Left ventricle myocardium inferior (tissue), 1 donor: Measurements from ENCODE around the gene SLFN11. TPM values are rescaled to one million over a fixed set of nuclear protein-coding genes. Genes with fewer than 3 reads are reported as not detected.

Experiments used
- DNase-seq: peaks from one replicate; pipeline ENCODE4 v3.0.0-alpha.2; 2020
- H3K27ac ChIP-seq: fragments of 200-600 bp; replicated peaks from 2 replicates; pipeline ENCODE4 v1.8.0; 2021
- H3K27me3 ChIP-seq: fragments of 200-600 bp; 2 replicates; pipeline ENCODE4 v1.8.0; 2021; ENCODE audit warnings: low read depth
- H3K36me3 ChIP-seq: fragments of 200-600 bp; 2 replicates; pipeline ENCODE4 v1.8.0; 2021
- H3K4me1 ChIP-seq: fragments of 200-600 bp; 2 replicates; pipeline ENCODE4 v1.8.0; 2021
- H3K4me3 ChIP-seq: fragments of 200-600 bp; 2 replicates; pipeline ENCODE4 v1.8.0; 2021; ENCODE audit warnings: mild to moderate bottlenecking, moderate library complexity
- H3K9me3 ChIP-seq: fragments of 200-600 bp; replicated peaks from 2 replicates; pipeline ENCODE4 v1.8.0; 2021
- intact Hi-C: fragments of 100-400 bp; cut with micrococcal nuclease; formaldehyde crosslinking; loops from one replicate; pipeline ENCODE4 v1.11.0; 2022
- total RNA-seq: library from RNA; stranded (reverse); fragmentation: NEBNext Ultra II Directional; extraction: Animal tissue kit (Norgen Biotek cat#: 25700); gene quantifications from one replicate; pipeline ENCODE4 v1.2.1, GENCODE V29; 2021
- TF ChIP-seq, protein P1 (sequence below): fragments of 200-600 bp; IDR thresholded peaks from 2 replicates; pipeline ENCODE4 v1.8.0; 2021; ENCODE audit warnings: antibody characterized with exemption, mild to moderate bottlenecking, borderline replicate concordance
- donor health status: DM: no; HTN: yes; CAD: no; lungs with severe emphysema.

SLFN11 gene
- total RNA-seq, 1 donor from 2014 or later = 15.1 TPM

DNA sequence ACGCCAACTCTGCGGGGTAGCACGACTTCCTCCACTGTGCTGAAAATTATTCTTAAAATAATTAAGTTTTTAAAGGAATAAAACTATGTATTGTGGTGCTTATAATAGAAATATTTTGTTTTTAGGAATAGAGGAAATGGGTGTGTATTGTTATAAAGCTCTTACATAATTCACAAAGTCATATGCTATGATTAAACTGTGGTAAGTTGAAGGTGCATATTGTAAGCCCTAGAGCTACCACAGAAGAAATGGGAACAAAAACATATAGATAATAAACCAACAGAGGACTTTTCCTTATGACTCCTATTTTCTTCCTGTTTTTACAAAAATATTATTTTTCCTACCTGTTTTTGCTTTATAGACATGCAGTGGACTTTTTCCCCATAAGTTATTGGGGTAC is 4.3 kb upstream of the SLFN11 start:
- no peak for DNase-seq
- H3K4me3 ChIP-seq = peak overlapping the region; percentile 10
- peak overlapping the region; percentile 98 for H3K27ac ChIP-seq
- peaks cover 44% of the 10 kb centered on the region for H3K4me1 ChIP-seq
- TF ChIP-seq, protein P1, sequence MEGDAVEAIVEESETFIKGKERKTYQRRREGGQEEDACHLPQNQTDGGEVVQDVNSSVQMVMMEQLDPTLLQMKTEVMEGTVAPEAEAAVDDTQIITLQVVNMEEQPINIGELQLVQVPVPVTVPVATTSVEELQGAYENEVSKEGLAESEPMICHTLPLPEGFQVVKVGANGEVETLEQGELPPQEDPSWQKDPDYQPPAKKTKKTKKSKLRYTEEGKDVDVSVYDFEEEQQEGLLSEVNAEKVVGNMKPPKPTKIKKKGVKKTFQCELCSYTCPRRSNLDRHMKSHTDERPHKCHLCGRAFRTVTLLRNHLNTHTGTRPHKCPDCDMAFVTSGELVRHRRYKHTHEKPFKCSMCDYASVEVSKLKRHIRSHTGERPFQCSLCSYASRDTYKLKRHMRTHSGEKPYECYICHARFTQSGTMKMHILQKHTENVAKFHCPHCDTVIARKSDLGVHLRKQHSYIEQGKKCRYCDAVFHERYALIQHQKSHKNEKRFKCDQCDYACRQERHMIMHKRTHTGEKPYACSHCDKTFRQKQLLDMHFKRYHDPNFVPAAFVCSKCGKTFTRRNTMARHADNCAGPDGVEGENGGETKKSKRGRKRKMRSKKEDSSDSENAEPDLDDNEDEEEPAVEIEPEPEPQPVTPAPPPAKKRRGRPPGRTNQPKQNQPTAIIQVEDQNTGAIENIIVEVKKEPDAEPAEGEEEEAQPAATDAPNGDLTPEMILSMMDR = no peak
- peaks cover 22% of the 10 kb centered on the region for H3K9me3 ChIP-seq
- no peaks in the 10 kb centered on the region for H3K36me3 ChIP-seq
- H3K27me3 ChIP-seq = peaks cover 42% of the 10 kb centered on the region
- intact Hi-C loops = no loop called here

DNA sequence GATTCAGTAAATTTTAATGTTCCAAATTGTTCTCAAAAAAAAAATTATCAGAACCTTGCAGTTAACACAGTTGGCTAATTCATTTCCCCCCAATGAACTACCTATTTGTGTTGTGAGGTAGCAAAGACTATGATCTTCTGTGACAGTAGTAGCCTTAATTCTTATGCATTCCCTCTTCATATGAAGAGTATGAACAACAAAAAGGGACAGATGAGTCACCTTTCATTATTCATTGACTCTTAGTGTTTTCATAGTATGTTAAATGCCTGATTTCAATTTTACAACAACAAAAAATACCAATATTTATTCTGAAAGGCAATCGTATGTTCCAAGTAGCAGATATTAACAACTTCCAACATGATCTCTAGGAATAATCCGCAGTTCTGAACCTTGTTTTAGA is 3.6 kb upstream of the SLFN11 start:
- Histone ChIP-seq H3K27ac (peak overlapping the region; percentile 98), H3K4me1 (peaks cover 44% of the 10 kb centered on the region), H3K4me3 (no peak overlapping the region), H3K36me3 (no peaks in the 10 kb centered on the region), H3K9me3 (peaks cover 20% of the 10 kb centered on the region), H3K27me3 (peaks cover 46% of the 10 kb centered on the region)
- intact Hi-C loops = no loop called here
- DNase-seq = no peak
- TF ChIP-seq, protein P1 = no peak

DNA sequence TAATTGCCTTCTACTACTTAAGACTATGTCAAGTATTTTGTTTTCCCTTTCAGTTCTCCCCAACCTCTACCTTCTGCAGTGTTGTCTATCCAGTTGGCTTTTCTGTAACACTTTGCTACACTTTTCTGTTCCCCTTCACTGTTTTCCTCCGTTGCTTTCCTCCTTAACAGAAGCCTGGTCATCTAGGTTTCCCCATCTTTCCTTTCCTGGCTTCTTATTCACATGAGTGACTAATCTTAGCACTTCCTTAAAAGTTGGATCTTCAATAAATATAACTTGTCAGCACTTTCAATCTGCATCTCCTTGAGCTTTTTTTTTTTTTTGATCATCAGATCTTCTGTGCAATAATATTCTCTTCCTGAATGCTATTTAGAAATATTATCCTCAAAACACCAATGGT is 2.8 kb upstream of the SLFN11 start:
- no peak for DNase-seq
- intact Hi-C loops = no loop called here
- TF ChIP-seq, protein P1 = no peak

DNA sequence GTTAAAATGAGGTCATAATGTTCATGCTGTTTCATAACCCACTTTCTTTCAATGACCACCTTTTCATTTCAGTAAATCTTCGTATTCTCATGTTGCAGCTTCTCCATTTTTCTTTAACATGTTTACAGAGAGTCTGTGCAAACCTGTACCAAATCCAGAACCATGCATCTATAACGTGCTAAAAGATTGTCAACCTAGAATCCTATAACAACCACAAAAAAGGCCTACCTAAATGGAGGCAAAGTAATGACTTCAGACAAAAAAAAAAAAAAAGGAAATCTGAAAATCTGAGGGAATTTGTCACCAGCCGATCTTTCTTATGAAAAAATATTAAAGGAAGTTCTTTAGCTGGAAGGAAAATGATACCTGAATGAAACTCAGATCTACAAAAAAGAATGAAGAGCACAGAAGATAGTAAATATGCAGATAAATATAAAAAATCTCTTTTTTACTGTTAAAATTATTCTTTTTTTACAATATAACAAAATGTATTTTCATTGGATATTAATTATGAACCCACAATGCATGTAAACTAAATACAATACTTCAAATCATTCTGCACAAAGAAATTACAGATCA is 1.4 kb upstream of the SLFN11 start:
- intact Hi-C loops = no loop called here
- H3K4me1 ChIP-seq = peaks cover 50% of the 10 kb centered on the region

More for the DNA sequence above, 2.8 kb upstream of the SLFN11 start:
- H3K4me1 ChIP-seq = peaks cover 50% of the 10 kb centered on the region
- H3K27me3 ChIP-seq = peaks cover 54% of the 10 kb centered on the region
- peak overlapping the region; percentile 98 for H3K27ac ChIP-seq
- peak overlapping the region; percentile 42 for H3K4me3 ChIP-seq
- H3K36me3 ChIP-seq = no peaks in the 10 kb centered on the region
- H3K9me3 ChIP-seq = peaks cover 15% of the 10 kb centered on the region

DNA sequence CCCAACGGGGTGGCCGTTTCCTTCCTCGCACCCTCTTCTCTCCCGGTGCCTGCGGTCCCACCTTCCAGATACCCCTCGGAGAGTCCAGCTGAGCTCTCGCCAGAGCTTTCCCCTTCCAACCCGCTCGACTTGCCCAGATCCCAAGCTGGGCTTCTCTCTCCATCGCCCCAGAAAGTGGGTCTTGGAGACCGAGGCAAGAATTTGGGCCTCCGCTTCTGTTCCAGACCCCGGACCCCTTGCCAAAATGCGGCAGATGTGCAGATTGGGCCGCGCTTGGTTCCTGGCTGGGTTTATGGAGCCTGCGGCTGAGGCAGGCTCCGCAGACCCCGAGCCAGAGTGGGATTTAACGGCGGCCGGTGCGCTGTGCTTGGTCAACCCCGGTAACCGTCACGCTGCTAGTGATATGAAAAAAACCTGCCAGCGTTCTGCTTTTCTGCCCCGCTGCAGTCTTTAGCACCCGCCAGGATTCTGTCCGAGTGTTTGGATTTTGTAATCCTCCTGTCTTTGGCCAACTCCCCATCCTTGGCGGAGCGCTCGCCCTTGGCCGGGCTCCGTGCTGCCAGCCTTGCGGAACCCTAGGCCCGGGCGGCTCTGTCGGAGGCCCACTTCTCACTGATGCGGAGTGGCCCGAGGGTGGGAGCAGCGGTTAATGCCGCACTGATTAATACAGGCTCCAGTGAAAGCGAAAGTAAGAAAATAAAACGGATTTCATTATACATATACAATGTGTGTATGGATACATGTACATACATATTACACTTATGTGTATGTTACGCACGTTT is 754 bp upstream of the SLFN11 start:
- Histone ChIP-seq H3K9me3 (peaks cover 17% of the 10 kb centered on the region), H3K4me1 (peaks cover 50% of the 10 kb centered on the region), H3K27me3 (peaks cover 56% of the 10 kb centered on the region), H3K36me3 (peaks cover 7% of the 10 kb centered on the region), H3K27ac (peak overlapping the region; percentile 98), H3K4me3 (peak overlapping the region; percentile 79)
- DNase-seq = peak; percentile 65
- intact Hi-C loops = no loop called here
- TF ChIP-seq, protein P1 = no peak

More for the DNA sequence above, 1.4 kb upstream of the SLFN11 start:
- TF ChIP-seq, protein P1 = no peak
- H3K9me3 ChIP-seq = peaks cover 20% of the 10 kb centered on the region
- H3K36me3 ChIP-seq = peaks cover 6% of the 10 kb centered on the region
- peak overlapping the region; percentile 98 for H3K27ac ChIP-seq
- peak overlapping the region; percentile 79 for H3K4me3 ChIP-seq
- DNase-seq = no peak
- H3K27me3 ChIP-seq = peaks cover 56% of the 10 kb centered on the region
